ENCODE measurements around the gene ORC3.
"Not testable (repeated sequence)": the region's sequence is repeated elsewhere in the genome, so short reads cannot be mapped to it uniquely, and the experiment has no call there.

ORC3 gene

GRCh38 chr6:87574237-87574804 is 15.6 kb upstream of the ORC3 start:
- Mint-ChIP-seq H3K36me3 (ENCODE audit: low read depth) (peaks cover 55% of the 10 kb centered on the region), H3K9me3 (peaks cover 14% of the 10 kb centered on the region), H3K4me3 (no peak overlapping the region), H3K27ac (no peak overlapping the region), H3K4me1 (ENCODE audit: low read depth) (peaks cover 22% of the 10 kb centered on the region), H3K27me3 (no peaks in the 10 kb centered on the region)
- intact Hi-C loops (cut with micrococcal nuclease), result no loop called here

DNA sequence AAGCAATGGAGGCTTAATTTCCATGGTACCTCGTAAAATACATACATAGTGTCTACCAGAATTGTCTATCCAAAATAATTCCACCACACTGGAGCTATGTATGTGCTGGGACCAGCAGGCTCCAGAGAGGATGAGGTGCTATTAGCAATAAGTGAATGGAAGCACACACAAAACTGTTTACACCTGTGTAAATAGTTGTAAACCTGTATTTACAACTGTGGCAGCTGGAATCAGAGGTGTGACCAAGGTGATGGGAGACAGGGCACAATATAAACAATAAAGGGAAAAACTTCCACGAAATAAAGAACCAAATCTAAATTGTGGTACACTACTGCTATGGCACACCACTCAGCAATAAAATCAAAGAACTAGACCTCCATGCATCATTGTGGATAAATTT is 14.5 kb upstream of the ORC3 start:
- Mint-ChIP-seq H3K36me3 (ENCODE audit: low read depth) (peaks cover 60% of the 10 kb centered on the region), H3K27ac (no peak overlapping the region), H3K9me3 (peaks cover 14% of the 10 kb centered on the region), H3K27me3 (no peaks in the 10 kb centered on the region), H3K4me1 (ENCODE audit: low read depth) (peaks cover 22% of the 10 kb centered on the region), H3K4me3 (no peak overlapping the region)
- intact Hi-C loops (cut with micrococcal nuclease), result no loop called here

GRCh38 chr6:87583822-87584221 is 6.1 kb upstream of the ORC3 start:
- Mint-ChIP-seq H3K27ac (no peak overlapping the region), H3K36me3 (ENCODE audit: low read depth) (peaks cover 40% of the 10 kb centered on the region), H3K27me3 (no peaks in the 10 kb centered on the region), H3K4me1 (ENCODE audit: low read depth) (peaks cover 23% of the 10 kb centered on the region), H3K4me3 (no peak overlapping the region), H3K9me3 (no peaks in the 10 kb centered on the region)
- intact Hi-C loops (cut with micrococcal nuclease), result no loop called here

- Mint-ChIP-seq H3K4me3 (no peak overlapping the region), H3K27me3 (no peaks in the 10 kb centered on the region), H3K4me1 (ENCODE audit: low read depth) (peaks cover 37% of the 10 kb centered on the region), H3K9me3 (no peaks in the 10 kb centered on the region), H3K36me3 (ENCODE audit: low read depth) (peaks cover 31% of the 10 kb centered on the region), H3K27ac (no peak overlapping the region)
- intact Hi-C loops (cut with micrococcal nuclease), result no loop called here
Measured at GRCh38 chr6:87586371-87587077, 3.4 kb upstream of the ORC3 start.

GRCh38 chr6:87588756-87589407 is 1.1 kb upstream of the ORC3 start:
- H3K4me1 Mint-ChIP-seq (ENCODE audit: low read depth), result peaks cover 37% of the 10 kb centered on the region
- peak overlapping the region; percentile 86 for H3K4me3 Mint-ChIP-seq
- intact Hi-C loops (cut with micrococcal nuclease), result no loop called here
- peak overlapping the region; percentile 90 for H3K27ac Mint-ChIP-seq
- no peaks in the 10 kb centered on the region for H3K27me3 Mint-ChIP-seq
- peaks cover 17% of the 10 kb centered on the region for H3K36me3 Mint-ChIP-seq (ENCODE audit: low read depth)
- H3K9me3 Mint-ChIP-seq, result no peaks in the 10 kb centered on the region

GRCh38 chr6:87590417-87590880 is 514 bp downstream of the ORC3 start:
- Mint-ChIP-seq H3K4me1 (ENCODE audit: low read depth) (peaks cover 37% of the 10 kb centered on the region), H3K4me3 (peak overlapping the region; percentile 86), H3K36me3 (ENCODE audit: low read depth) (peaks cover 21% of the 10 kb centered on the region)

GRCh38 chr6:87590990-87591389 is 1.1 kb downstream of the ORC3 start:
- H3K9me3 Mint-ChIP-seq, result no peaks in the 10 kb centered on the region
- peak overlapping the region; percentile 86 for H3K4me3 Mint-ChIP-seq
- peaks cover 27% of the 10 kb centered on the region for H3K36me3 Mint-ChIP-seq (ENCODE audit: low read depth)
- intact Hi-C loops (cut with micrococcal nuclease), result loop anchor here (2.0 to 10.0 kb wide), 3 partner anchors 108 to 436 kb away; partner anchors contain the start of genes SLC35A1 and ZNF292
- peaks cover 32% of the 10 kb centered on the region for H3K4me1 Mint-ChIP-seq (ENCODE audit: low read depth)
- H3K27ac Mint-ChIP-seq, result peak overlapping the region; percentile 90
- H3K27me3 Mint-ChIP-seq, result no peaks in the 10 kb centered on the region

More at GRCh38 chr6:87590417-87590880, 514 bp downstream of the ORC3 start:
- no peaks in the 10 kb centered on the region for H3K27me3 Mint-ChIP-seq
- no peaks in the 10 kb centered on the region for H3K9me3 Mint-ChIP-seq
- peak overlapping the region; percentile 90 for H3K27ac Mint-ChIP-seq
- intact Hi-C loops (cut with micrococcal nuclease), result loop anchor here (2.0 to 10.0 kb wide), 3 partner anchors 108 to 436 kb away; partner anchors contain the start of genes SLC35A1 and ZNF292

DNA sequence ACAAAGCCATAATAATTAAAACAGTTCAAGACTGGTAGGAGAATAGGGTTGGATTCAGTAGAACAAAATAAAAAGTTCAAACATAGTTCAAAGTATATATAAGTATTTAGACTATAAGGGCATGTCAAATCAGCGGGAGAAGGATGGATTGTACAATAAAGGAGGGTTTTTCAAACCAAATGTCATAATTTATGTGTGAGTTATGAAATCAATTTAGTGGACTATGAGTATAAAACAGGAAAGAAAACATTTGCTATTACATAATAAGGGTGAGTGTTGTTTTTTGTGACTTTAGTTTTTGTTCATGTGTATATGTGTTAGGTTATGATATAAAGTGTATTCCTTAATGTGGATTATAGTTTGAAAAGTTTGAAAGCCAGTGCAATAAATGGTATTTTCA is 10.6 kb downstream of the ORC3 start:
- Mint-ChIP-seq H3K27me3 (no peaks in the 10 kb centered on the region), H3K9me3 (no peaks in the 10 kb centered on the region), H3K27ac (no peak overlapping the region), H3K4me3 (no peak overlapping the region), H3K36me3 (ENCODE audit: low read depth) (peaks cover 29% of the 10 kb centered on the region), H3K4me1 (ENCODE audit: low read depth) (peaks cover 12% of the 10 kb centered on the region)
- intact Hi-C loops (cut with micrococcal nuclease), result loop anchor here (10.0 kb wide), 1 partner anchor 64 kb away; no protein-coding TSS in a partner anchor

GRCh38 chr6:87606199-87606598 is 16.3 kb downstream of the ORC3 start:
- H3K4me1 Mint-ChIP-seq (ENCODE audit: low read depth), result no peaks in the 10 kb centered on the region
- peaks cover 33% of the 10 kb centered on the region for H3K36me3 Mint-ChIP-seq (ENCODE audit: low read depth)
- intact Hi-C loops (cut with micrococcal nuclease), result loop anchor here (10.0 kb wide), 1 partner anchor 59 kb away; no protein-coding TSS in a partner anchor
- no peak overlapping the region for H3K4me3 Mint-ChIP-seq
- no peaks in the 10 kb centered on the region for H3K9me3 Mint-ChIP-seq
- no peaks in the 10 kb centered on the region for H3K27me3 Mint-ChIP-seq
- H3K27ac Mint-ChIP-seq, result no peak overlapping the region

- H3K4me3 Mint-ChIP-seq, result no peak overlapping the region
- H3K27me3 Mint-ChIP-seq, result no peaks in the 10 kb centered on the region
- no peaks in the 10 kb centered on the region for H3K4me1 Mint-ChIP-seq (ENCODE audit: low read depth)
- H3K9me3 Mint-ChIP-seq, result peaks cover 11% of the 10 kb centered on the region
- intact Hi-C loops (cut with micrococcal nuclease), result loop anchor here (10.0 kb wide), 1 partner anchor 56 kb away; no protein-coding TSS in a partner anchor
- H3K27ac Mint-ChIP-seq, result no peak overlapping the region
- H3K36me3 Mint-ChIP-seq (ENCODE audit: low read depth), result peaks cover 39% of the 10 kb centered on the region
Measured at GRCh38 chr6:87608802-87609201, 18.9 kb downstream of the ORC3 start.

- H3K36me3 Mint-ChIP-seq (ENCODE audit: low read depth), result peaks cover 43% of the 10 kb centered on the region
- intact Hi-C loops (cut with micrococcal nuclease); H3K4me3 Mint-ChIP-seq: not testable (repeated sequence)
Measured at GRCh38 chr6:87613018-87613417, 23.1 kb downstream of the ORC3 start.

GRCh38 chr6:87617405-87617804 is 27.5 kb downstream of the ORC3 start:
- H3K9me3 Mint-ChIP-seq, result peaks cover 11% of the 10 kb centered on the region
- no peaks in the 10 kb centered on the region for H3K4me1 Mint-ChIP-seq (ENCODE audit: low read depth)
- intact Hi-C loops (cut with micrococcal nuclease), result no loop called here
- H3K27ac Mint-ChIP-seq, result no peak overlapping the region
- no peaks in the 10 kb centered on the region for H3K27me3 Mint-ChIP-seq
- H3K36me3 Mint-ChIP-seq (ENCODE audit: low read depth), result peaks cover 43% of the 10 kb centered on the region
- H3K4me3 Mint-ChIP-seq, result no peak overlapping the region

More at GRCh38 chr6:87613018-87613417, 23.1 kb downstream of the ORC3 start:
- peaks cover 11% of the 10 kb centered on the region for H3K9me3 Mint-ChIP-seq
- H3K27ac Mint-ChIP-seq; H3K4me1 Mint-ChIP-seq (ENCODE audit: low read depth); H3K27me3 Mint-ChIP-seq: not testable (repeated sequence)

- H3K4me3 Mint-ChIP-seq, result no peak overlapping the region
- H3K27ac Mint-ChIP-seq, result no peak overlapping the region
- intact Hi-C loops (cut with micrococcal nuclease), result no loop called here
- H3K4me1 Mint-ChIP-seq (ENCODE audit: low read depth), result no peaks in the 10 kb centered on the region
- peaks cover 37% of the 10 kb centered on the region for H3K36me3 Mint-ChIP-seq (ENCODE audit: low read depth)
- H3K27me3 Mint-ChIP-seq, result no peaks in the 10 kb centered on the region
- peaks cover 1% of the 10 kb centered on the region for H3K9me3 Mint-ChIP-seq
Measured at GRCh38 chr6:87618531-87618930, 28.6 kb downstream of the ORC3 start.

DNA sequence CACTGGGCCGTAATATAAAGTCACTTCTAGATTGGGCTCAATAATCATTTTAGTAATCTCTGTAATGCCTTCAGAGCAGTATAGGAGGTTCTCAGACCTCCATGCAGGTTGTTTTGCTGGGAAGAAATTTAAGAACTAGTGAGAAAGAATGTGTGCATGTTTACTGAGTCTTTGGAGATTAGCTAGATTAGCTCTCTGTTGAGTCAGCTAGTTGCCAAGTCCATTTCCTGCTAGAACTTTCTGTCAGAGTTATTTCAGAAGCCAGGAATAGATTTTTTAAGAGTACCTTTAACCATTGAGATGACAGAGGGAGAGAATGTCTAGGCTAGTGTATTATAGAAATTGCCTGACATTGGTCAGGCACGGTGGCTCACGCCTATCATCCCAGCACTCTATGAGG is 33.3 kb downstream of the ORC3 start:
- Mint-ChIP-seq H3K36me3 (ENCODE audit: low read depth) (peaks cover 32% of the 10 kb centered on the region), H3K4me3 (no peak overlapping the region), H3K27me3 (no peaks in the 10 kb centered on the region), H3K4me1 (ENCODE audit: low read depth) (peaks cover 7% of the 10 kb centered on the region), H3K9me3 (no peaks in the 10 kb centered on the region), H3K27ac (no peak overlapping the region)
- intact Hi-C loops (cut with micrococcal nuclease), result no loop called here

Measured in dendritic cell treated with granulocyte-macrophage colony-stimulating factor and Interleukin-4, amounts not matched to agents 40 ng/mL and 50 ng/mL, for 4 days (primary cell).